NCI-H2171 (cell line): ENCODE data around the gene STK39.
"Not testable (repeated sequence)": the region's sequence is repeated elsewhere in the genome, so short reads cannot be mapped to it uniquely, and the experiment has no call there.

ENCODE experiments used
- DNase-seq: peaks from one replicate; lab custom pipeline; 2025; lab: John Stamatoyannopoulos, UW

STK39 gene

GRCh38 chr2:168247341-168248261 lies at the start of gene STK39:
Gene STK39, minus strand, starts transcription at chr2:168247595. Its CDS starts 160 bp downstream, at chr2:168247435.
- peak; percentile 87 for DNase-seq

DNA sequence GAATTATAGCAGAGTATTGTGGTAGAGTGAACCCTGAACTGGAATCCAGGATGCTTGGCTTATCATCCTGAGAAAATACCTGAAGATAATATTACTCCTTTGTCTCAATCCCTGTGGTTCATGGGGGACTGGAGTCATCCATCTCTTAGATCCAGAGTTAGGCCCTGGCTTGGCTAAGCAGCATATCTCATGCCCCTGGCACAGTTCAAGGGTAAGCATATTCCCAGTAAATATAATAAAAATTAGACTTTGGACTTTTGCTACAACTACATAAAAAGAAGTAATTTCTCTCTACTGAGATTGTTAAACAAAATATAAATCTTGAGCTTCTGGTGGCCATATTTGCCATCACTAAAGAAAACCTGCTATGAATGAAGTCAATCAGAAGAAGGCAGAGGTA lies 47.7 kb upstream of the STK39 start:
- no peak for DNase-seq

DNA sequence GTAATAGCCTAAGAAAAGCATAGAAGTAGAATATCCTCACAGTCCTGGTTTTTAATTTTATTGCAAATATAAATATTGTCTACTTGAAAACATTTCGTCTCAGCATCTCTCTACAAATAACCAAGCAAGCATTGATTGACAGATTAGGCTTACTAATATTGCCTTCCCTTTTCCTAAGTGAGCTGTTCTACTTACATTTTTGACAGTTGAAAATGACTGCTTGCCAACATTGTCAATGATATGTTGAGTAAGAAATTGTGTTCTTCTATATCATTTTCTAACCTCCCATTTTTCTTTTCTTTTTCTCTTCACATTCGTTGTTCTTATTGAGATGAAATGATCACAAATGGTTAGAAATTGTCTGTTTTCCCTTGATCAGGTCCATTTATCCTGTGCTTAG lies 47.0 kb upstream of the STK39 start:
- no peak for DNase-seq

DNA sequence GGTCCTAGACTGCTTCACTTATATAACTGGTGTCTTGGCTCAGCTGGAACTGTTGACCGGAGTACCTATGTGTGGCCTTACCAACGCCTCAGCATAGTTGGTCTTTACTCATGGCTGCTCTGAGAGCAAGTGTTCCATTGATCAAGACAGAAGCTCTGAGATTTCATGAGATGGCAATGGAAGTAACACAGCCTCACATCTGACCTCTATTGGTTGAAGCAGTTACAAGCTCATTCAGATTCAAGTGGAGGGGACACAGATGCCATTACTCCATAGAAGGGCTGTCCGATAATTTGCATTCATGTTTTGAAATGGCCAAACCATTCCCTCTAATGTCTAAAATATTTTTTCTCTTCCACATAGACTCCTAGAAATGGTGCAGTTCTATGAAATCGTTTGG lies 46.4 kb upstream of the STK39 start:
- no peak for DNase-seq

DNA sequence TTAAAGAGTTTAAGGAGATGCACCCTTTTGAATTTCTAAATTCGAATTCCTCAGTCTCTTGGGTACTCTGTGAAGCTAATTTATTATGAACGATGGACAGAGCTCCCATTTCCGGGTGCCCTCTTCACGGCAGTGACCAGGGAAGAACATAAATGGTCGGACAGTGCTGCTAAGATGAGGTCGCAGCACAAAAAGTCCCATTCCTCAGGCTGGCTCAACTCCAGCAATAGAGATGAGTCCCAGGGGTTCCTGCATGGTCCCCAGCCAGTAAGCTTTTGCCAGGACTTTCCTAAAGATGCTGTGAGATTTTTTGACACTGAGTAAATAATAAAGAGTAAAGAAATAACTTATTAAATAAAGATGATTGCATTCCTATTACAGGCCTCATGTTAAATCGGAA lies 43.0 kb upstream of the STK39 start:
- DNase-seq = no peak

DNA sequence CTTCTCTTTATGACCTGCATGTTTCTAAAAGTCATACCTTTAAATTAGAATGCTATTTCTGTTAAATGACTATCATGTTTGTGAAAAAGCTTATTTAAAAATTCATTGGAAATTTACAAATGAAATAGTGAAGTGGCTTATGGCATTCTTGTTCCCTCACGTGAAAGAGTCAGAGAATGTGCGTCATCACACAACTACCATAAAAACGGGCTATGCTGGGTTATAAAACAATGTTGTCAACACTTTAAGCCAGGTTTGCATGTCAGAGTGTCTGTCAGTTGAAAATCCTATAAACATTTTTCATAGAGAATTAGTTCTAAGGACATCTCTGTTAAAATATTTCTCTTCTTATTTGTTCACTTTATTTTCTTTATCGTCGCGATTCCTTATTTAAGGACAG lies 42.5 kb upstream of the STK39 start:
- no peak for DNase-seq

- no peak for DNase-seq
These were observed 39.1 kb upstream of the STK39 start for GRCh38 chr2:168286535-168286934.

GRCh38 chr2:168278424-168278888 lies 31.1 kb upstream of the STK39 start:
- no peak for DNase-seq

DNA sequence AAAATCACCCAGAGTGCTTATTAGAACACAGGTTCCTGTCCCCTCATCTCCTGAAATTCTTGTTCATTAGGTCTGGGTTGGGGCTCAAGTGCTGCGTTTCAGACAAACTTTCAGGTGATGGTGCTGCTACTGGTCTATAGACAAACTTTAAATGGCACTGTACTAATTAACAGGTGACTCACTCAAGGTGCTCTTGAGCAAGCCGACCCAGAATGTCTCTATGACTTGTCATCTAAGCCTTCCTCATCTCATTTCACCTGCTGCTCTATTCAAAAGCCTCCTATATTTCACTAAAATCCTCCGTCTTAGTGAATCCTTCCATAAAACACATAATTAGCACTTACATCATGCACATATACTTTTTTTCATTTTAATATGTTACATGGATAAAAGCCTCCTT lies 29.9 kb upstream of the STK39 start:
- DNase-seq = no peak

DNA sequence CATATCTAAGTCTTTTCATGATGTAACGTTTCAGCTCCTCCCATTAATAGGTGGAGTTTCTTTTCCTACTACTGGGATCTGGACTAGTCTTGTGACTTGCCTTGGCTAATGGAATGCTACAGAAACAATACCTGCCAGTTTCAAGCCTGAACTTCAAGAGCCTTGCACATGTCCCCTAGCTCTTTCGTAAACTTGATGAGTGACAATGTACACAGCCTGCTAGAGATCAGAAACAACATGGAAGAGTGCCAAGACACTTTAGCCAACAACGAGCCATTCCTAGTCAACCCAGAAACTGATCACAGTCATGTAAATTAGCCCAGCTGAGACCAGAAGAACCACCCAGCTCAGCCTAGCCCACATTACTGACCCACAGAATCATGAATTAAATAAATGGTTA lies 24.8 kb upstream of the STK39 start:
- no peak for DNase-seq

DNA sequence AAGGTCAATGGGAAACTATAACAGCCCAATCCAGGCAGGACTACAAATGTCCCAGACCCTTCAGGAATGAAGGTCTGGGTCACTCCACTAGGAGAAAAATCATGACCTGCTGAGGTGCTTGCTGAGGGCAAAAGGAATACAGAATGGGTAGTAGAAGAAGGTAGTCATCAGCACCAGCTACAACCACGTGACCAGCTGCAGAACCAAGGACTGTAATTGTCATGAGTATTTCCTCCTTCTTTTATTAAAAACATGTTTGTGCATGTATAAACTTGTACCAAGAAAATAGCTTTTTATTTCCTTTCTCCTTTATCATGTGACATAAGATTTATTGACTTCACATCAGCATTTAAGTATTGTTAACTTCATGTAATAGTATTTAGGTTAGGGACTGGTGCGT lies 15.5 kb upstream of the STK39 start:
- not testable (repeated sequence) for DNase-seq

- no peak for DNase-seq
These were observed 9.1 kb upstream of the STK39 start for GRCh38 chr2:168256448-168256847.

- no peak for DNase-seq
These were observed 8.5 kb upstream of the STK39 start for GRCh38 chr2:168255866-168256265.

GRCh38 chr2:168255103-168255502 lies 7.7 kb upstream of the STK39 start:
- DNase-seq = no peak

DNA sequence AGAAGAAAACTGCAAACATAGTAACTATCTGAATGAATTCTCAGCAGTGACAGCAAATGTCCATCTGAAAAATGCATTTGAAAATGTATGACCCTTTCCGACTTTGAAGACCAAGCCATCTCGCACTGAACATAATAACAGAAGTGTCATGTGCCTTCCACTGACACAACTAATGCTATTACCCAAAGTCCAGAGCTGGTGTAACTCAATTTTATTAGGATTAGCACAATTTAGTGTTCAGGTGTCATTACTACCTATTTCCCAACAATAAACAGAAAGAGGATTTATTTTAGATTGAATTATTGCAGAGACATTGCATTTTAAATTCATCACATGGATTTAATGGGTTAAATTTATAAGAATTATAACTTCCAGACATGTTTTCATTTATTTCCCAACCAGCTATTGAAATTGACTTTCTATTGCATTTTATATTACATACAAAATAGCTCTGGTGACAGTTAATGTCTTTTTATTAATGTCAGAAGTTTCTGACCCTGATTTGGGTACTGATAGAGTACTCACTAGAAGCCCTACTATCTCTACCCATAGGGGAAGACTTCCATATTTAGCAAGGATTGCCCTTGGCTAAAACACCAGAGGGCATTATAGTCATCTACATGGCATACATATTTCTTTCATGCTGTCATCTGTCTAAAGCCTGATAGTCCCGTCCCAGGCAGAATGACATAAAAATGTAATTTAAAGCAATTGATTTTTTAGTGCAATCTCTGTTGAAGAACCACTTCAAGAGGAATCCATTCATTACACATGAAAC lies 7.0 kb upstream of the STK39 start:
- DNase-seq = no peak

DNA sequence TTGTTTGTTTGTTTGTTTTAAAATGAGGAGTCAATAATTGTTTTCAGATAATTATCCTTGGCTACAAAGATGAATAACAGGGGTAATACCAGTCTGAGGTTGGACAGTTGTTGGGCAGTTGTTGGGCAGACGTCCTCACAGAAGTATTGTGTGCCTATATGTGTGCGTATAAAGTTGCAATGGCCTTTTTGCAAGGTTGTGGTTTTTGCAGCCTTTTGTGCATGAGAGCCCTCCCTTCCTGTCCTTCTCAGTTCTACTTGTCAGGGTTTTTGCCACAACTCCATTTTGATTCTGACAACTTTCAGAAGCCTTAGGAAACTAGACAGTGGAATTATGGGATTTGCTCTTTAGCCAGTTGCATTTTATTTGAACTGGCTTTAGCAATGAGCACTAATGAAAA lies 6.0 kb upstream of the STK39 start:
- DNase-seq = no peak

DNA sequence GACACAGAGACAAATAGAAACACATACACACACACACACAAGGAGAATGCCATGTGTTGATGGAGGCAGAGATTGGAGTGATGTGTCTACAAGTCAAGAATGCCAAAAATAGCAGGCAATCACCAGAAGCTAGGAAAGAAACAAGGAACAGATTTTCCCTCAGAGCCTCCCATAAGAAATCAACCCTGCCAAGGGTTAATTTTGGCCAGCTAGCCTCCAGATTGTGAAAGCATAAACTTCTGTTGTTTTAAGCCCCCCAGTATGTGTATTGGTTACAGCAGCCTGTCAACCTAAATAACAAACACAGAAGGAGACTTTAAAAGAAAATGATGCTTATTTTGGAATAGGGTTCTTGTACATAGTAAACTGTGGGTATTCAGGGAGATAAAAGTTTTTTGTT lies 5.6 kb upstream of the STK39 start:
- no peak for DNase-seq

DNA sequence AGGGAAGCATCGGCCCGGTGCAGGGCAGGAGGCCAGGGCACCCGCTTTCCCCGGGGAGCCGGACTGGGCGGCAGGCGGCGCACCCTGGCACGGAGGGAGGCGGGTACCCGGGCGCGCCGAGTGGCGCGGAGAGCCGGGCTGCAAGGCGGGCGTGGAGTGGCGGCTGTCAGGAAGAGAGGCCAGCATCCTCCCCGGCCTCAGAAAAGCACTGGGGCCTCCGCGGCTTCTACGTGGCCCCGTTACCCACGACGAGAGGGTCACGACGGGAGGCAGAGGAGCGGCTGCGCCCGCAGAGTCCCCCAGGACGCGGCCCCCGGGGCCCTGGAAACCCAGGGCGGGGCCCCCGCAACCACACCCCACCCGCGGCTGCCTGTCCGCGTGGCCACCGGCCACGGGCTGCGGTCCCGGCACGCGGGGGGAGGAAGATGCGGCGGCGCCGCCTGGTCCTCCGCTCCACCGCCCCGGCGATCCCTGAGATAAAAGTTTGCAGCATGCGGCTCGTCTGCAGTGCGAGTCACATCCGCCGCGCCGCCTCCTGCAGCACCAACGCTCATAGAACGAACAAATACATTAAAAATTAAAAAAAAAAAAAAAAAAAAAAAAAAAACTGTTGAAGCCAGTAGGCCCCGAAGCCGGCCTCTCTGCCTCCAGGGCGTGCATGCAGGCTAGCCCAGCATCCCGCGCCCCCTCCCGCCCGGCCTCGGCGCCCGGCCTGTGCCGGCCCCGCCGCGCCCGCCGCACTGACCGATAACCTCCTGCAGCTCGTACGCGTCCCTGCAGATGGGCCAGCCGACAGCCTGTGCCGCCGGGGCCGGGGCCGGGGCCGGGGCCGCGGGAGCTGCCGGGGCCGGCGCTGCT lies 683 bp downstream of the STK39 start:
- peak; percentile 52 for DNase-seq

- DNase-seq = no peak
These were observed 1.3 kb downstream of the STK39 start for GRCh38 chr2:168246072-168246482.

DNA sequence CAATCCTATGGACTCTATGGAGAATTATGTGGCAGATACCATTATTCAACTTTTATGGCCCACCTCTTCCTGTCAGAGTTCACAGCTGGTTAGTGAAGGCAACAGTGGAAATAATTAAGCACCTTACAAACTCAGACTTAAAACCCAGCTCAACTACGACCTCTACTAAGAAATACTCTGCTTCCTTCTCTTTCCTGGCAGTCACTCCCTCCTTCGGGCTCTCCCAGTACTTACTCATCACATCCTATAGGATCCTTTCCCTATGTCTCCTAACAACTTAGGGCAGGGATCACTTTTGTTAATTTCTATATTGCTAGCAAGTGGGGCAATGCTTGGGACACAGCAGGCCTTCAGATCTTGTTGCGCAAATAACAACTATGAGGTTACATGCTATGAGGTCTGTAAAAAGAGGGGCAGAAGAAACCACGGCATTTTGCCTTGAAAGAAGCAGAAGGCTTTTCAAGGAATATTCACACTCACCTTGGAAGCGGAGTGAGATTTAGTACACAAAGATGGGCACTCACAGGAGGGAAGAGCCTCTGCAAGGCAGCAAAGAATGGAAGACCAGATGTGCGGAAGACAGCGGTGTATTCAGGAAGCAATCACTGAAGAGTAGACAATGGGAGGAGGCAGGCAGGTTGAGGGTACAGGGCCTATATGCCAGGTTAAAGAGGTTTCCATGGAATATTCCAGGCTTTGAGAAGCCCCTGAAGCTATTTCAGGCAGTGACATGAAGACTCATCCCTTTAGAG lies 2.1 kb downstream of the STK39 start:
- no peak for DNase-seq

DNA sequence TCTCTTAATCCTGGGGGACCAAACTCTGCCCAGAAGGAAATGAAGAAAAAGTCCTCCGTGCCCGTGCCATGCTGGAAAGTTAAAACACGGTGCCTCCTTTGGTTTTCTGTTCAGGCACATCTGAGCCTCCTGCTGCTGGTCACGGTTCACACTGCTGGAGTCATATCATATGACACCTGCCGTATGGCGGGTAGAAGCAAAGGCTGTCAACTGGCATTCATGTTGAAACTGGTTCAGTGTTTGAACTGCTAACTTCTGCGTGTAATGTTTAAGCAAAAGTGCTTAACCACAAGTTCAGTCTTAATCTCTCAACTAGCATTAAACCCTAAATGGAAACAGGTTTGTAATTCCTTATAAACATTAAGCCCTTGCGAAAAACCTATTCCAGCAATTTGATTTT lies 3.1 kb downstream of the STK39 start:
- peak; percentile 84 for DNase-seq
